GM23338 (cell line): Measurements from ENCODE around the gene SPARC. TPM values are rescaled to one million over a fixed set of nuclear protein-coding genes. Genes with fewer than 3 reads are reported as not detected.

ENCODE experiments used
- ATAC-seq: fragments of 200-7000 bp; cut with Tn5 transposase; 3 replicates; pipeline ENCODE4 v1.9.1; 2020
- DNase-seq: peaks from one replicate; pipeline ENCODE4 v3.0.0-alpha.2; 2015; ENCODE audit warnings: low spot score
- H2AFZ ChIP-seq: fragments of 200-600 bp; sonication (generic); 2 replicates; pipeline ENCODE4 v1.8.0; 2016; ENCODE audit warnings: antibody characterized with exemption, mild to moderate bottlenecking, moderate library complexity
- H3F3A ChIP-seq: fragments of 200-600 bp; sonication (generic); replicated peaks from 2 replicates; pipeline ENCODE4 v1.8.0; 2017; ENCODE audit warnings: antibody characterized with exemption, mixed run types, low read depth
- H3K27ac ChIP-seq: fragments of 200-600 bp; sonication (generic); 2 replicates; pipeline ENCODE4 v1.6.1; 2016; ENCODE audit warnings: low read depth
- H3K27me3 ChIP-seq: fragments of 200-600 bp; sonication (generic); 2 replicates; pipeline ENCODE4 v1.8.0; 2016; ENCODE audit warnings: mild to moderate bottlenecking, mixed run types, moderate library complexity; ENCODE audit not compliant: insufficient read depth
- H3K36me3 ChIP-seq: fragments of 200-600 bp; sonication (generic); 2 replicates; pipeline ENCODE4 v1.8.0; 2016; ENCODE audit warnings: mild to moderate bottlenecking; ENCODE audit not compliant: insufficient read depth
- H3K4me1 ChIP-seq: fragments of 200-600 bp; sonication (generic); 2 replicates; pipeline ENCODE4 v1.8.0; 2016; ENCODE audit warnings: mild to moderate bottlenecking, moderate library complexity; ENCODE audit not compliant: insufficient read depth
- H3K4me2 ChIP-seq: fragments of 200-600 bp; sonication (generic); 2 replicates; pipeline ENCODE4 v1.7.1; 2017; ENCODE audit warnings: mixed run types
- H3K4me3 ChIP-seq: fragments of 200-600 bp; sonication (generic); 2 replicates; pipeline ENCODE4 v1.6.1; 2016; ENCODE audit warnings: mixed run types
- H3K79me2 ChIP-seq: fragments of 200-600 bp; sonication (generic); replicated peaks from 2 replicates; pipeline ENCODE4 v1.8.0; 2017; ENCODE audit warnings: mild to moderate bottlenecking; ENCODE audit not compliant: insufficient read depth
- H3K9me2 ChIP-seq: fragments of 200-600 bp; sonication (generic); 2 replicates; pipeline ENCODE4 v1.8.0; 2017; ENCODE audit not compliant: insufficient read depth
- H4K20me1 ChIP-seq: fragments of 200-600 bp; sonication (generic); replicated peaks from 2 replicates; pipeline ENCODE4 v1.8.0; 2017; ENCODE audit warnings: mild to moderate bottlenecking; ENCODE audit not compliant: insufficient read depth
- H3K27ac Mint-ChIP-seq: 2 replicates; pipeline ENCODE4 v1.8.0; 2020; ENCODE audit warnings: inconsistent platforms, mild to moderate bottlenecking, moderate library complexity, mixed read lengths
- H3K27me3 Mint-ChIP-seq: 3 replicates; pipeline ENCODE4 v1.8.0; 2022; ENCODE audit warnings: low read depth, mild to moderate bottlenecking, moderate library complexity, mixed read lengths, inconsistent platforms; ENCODE audit not compliant: insufficient read depth, poor library complexity
- H3K36me3 Mint-ChIP-seq: 3 replicates; pipeline ENCODE4 v1.8.0; 2021; ENCODE audit warnings: low read depth, mild to moderate bottlenecking, inconsistent platforms, moderate library complexity, mixed read lengths
- H3K4me1 Mint-ChIP-seq: 3 replicates; pipeline ENCODE4 v1.8.0; 2020; ENCODE audit warnings: mild to moderate bottlenecking, inconsistent platforms, mixed read lengths
- H3K4me3 Mint-ChIP-seq: 3 replicates; pipeline ENCODE4 v1.8.0; 2021; ENCODE audit warnings: moderate library complexity, mild to moderate bottlenecking, inconsistent platforms, mixed read lengths
- H3K9me3 Mint-ChIP-seq: 3 replicates; pipeline ENCODE4 v1.8.0; 2020; ENCODE audit warnings: moderate library complexity, mild to moderate bottlenecking, inconsistent platforms, mixed read lengths
- EZH2phosphoT487 ChIP-seq: fragments of 200-600 bp; sonication (generic); IDR thresholded peaks from one replicate; pipeline ENCODE4 v1.8.1; 2018; ENCODE audit warnings: antibody characterized with exemption; ENCODE audit not compliant: unreplicated experiment
- JUNB ChIP-seq: IDR thresholded peaks from one replicate; pipeline ENCODE4 v1.6.1; 2016; ENCODE audit warnings: antibody characterized with exemption; ENCODE audit not compliant: unreplicated experiment
- NANOG ChIP-seq: IDR thresholded peaks from 2 replicates; pipeline ENCODE4 v1.6.1; 2016; ENCODE audit warnings: antibody characterized with exemption, borderline replicate concordance
- ZNF114 ChIP-seq: fragments of 250-450 bp; sonication (Bioruptor Pico); IDR thresholded peaks from 2 replicates; pipeline ENCODE4 v1.5.0; 2020; ENCODE audit warnings: mild to moderate bottlenecking, moderate library complexity
- ZNF331 ChIP-seq: fragments of 250-450 bp; sonication (Bioruptor Pico); IDR thresholded peaks from 2 replicates; pipeline ENCODE4 v1.5.0; 2020; ENCODE audit warnings: low read depth, mild to moderate bottlenecking, moderate library complexity
- polyA plus RNA-seq: library from polyadenylated mRNA; unstranded; fragments of >200 nt; fragmentation: Nextera tagmentation; extraction: Ambion mirVana; gene quantifications from 2 replicates; pipeline ENCODE4 v1.2.1, GENCODE V29; 2016
- total RNA-seq: library from RNA; depleted of rRNA; stranded (reverse); fragments of >200 nt; shearing (Covaris generic); gene quantifications from 2 replicates; pipeline ENCODE4 v1.2.3, GENCODE V29; 2014
- TF ChIP-seq, protein P1 (sequence below), 2 experiments: fragments of 200-600 bp in 1 of 2; sonication (generic) in 1 of 2; conservative IDR thresholded peaks; 2 replicates each; pipeline versions ENCODE4 v1.5.1 to v1.6.1; 2016 to 2017; ENCODE audit warnings: antibody characterized with exemption in 2 of 2, low read depth in 2 of 2, mild to moderate bottlenecking in 2 of 2, moderate library complexity in 1 of 2
- TF ChIP-seq, protein P2 (sequence below): IDR thresholded peaks from 2 replicates; pipeline ENCODE4 v1.6.1; 2016; ENCODE audit warnings: antibody characterized with exemption

The SPARC gene
- total and polyA plus RNA-seq, 2 experiments from 2014 or later = 218 to 225 TPM

GRCh38 chr5:151656311-151656710 is 30.4 kb downstream of the SPARC start:
- Histone ChIP-seq H3K36me3 (no peaks in the 10 kb centered on the region), H4K20me1 (no peaks in the 10 kb centered on the region), H3K79me2 (no peaks in the 10 kb centered on the region), H3K9me2 (no peaks in the 10 kb centered on the region), H3F3A (no peaks in the 10 kb centered on the region), H3K27ac (no peak overlapping the region), H3K4me1 (no peaks in the 10 kb centered on the region), H3K4me3 (no peak overlapping the region), H3K4me2 (no peak overlapping the region), H2AFZ (no peak overlapping the region), H3K27me3 (no peaks in the 10 kb centered on the region)
- Mint-ChIP-seq H3K27ac (no peak overlapping the region), H3K9me3 (no peaks in the 10 kb centered on the region), H3K4me1 (peaks cover 13% of the 10 kb centered on the region; the same call in 2 of the 3 replicates), H3K27me3 (peaks cover 3% of the 10 kb centered on the region), H3K4me3 (no peak overlapping the region), H3K36me3 (no peaks in the 10 kb centered on the region)
- ATAC-seq (no peak), DNase-seq (no peak)
- no peak for TF ChIP-seq JUNB
- TF ChIP-seq EZH2phosphoT487 = no peak
- no peak for TF ChIP-seq NANOG
- no peak for TF ChIP-seq ZNF331 (CRISPR knock-in tag)
- TF ChIP-seq, protein P1, sequence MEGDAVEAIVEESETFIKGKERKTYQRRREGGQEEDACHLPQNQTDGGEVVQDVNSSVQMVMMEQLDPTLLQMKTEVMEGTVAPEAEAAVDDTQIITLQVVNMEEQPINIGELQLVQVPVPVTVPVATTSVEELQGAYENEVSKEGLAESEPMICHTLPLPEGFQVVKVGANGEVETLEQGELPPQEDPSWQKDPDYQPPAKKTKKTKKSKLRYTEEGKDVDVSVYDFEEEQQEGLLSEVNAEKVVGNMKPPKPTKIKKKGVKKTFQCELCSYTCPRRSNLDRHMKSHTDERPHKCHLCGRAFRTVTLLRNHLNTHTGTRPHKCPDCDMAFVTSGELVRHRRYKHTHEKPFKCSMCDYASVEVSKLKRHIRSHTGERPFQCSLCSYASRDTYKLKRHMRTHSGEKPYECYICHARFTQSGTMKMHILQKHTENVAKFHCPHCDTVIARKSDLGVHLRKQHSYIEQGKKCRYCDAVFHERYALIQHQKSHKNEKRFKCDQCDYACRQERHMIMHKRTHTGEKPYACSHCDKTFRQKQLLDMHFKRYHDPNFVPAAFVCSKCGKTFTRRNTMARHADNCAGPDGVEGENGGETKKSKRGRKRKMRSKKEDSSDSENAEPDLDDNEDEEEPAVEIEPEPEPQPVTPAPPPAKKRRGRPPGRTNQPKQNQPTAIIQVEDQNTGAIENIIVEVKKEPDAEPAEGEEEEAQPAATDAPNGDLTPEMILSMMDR (conservative IDR thresholded peaks at IDR 0.05; ENCODE audit: low read depth in 2 of 2) = peak in 1 of 2 experiments; percentile 16; a peak in 1 of 4 replicates
- TF ChIP-seq, protein P2, sequence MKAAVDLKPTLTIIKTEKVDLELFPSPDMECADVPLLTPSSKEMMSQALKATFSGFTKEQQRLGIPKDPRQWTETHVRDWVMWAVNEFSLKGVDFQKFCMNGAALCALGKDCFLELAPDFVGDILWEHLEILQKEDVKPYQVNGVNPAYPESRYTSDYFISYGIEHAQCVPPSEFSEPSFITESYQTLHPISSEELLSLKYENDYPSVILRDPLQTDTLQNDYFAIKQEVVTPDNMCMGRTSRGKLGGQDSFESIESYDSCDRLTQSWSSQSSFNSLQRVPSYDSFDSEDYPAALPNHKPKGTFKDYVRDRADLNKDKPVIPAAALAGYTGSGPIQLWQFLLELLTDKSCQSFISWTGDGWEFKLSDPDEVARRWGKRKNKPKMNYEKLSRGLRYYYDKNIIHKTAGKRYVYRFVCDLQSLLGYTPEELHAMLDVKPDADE = no peak

DNA sequence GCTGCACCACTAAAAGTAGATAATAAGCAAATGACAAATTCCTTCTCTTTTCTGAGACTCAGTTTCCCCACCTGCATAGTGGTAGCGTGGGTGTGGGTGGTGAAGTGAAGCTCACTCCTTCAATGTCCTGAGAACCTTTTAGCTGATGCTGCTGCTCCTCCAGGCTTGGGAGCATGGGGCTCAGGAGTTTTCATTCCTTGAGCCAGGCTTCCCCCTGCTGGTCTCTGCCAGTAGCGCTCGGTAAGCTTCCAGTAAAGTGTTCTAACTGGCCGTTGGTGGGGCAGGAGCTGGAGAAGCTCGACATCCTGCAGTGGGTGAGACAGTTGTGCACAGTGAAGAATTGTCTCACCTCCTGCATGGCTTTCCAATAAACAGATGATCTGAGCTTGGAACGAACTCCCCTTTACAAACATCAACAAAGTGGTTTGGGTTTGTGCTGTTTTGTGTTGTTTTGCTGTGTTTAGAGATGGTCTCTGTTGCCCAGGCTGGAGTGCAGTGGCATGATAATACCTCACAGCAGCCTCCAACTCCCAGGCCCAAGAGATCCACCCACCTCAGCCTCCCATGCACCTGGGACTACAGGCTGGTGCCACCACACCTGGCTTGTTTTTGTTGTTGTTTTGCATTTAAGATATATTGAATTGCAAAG is 34.6 kb downstream of the SPARC start:
- Histone ChIP-seq H3K27ac (no peak overlapping the region), H4K20me1 (no peaks in the 10 kb centered on the region), H3K36me3 (no peaks in the 10 kb centered on the region), H3K9me2 (no peaks in the 10 kb centered on the region), H3F3A (no peaks in the 10 kb centered on the region), H3K79me2 (no peaks in the 10 kb centered on the region), H2AFZ (0 out of 2 replicates have a peak overlapping the region, but pooled peaks have one; percentile 61), H3K4me3 (no peak overlapping the region), H3K4me1 (no peaks in the 10 kb centered on the region), H3K4me2 (no peak overlapping the region), H3K27me3 (no peaks in the 10 kb centered on the region)
- H3K36me3 Mint-ChIP-seq = no peaks in the 10 kb centered on the region
- no peaks in the 10 kb centered on the region for H3K9me3 Mint-ChIP-seq
- peaks cover 3% of the 10 kb centered on the region for H3K27me3 Mint-ChIP-seq
- TF ChIP-seq, protein P1 (conservative IDR thresholded peaks at IDR 0.05; ENCODE audit: low read depth in 2 of 2) = peak; percentile 95 to 97
- no peak for TF ChIP-seq ZNF114 (CRISPR knock-in tag)
- H3K27ac Mint-ChIP-seq = no peak overlapping the region
- ATAC-seq = peak; percentile 99
- no peak overlapping the region for H3K4me3 Mint-ChIP-seq
- DNase-seq = peak; percentile 93
- peaks cover 6% of the 10 kb centered on the region; the same call in 2 of the 3 replicates for H3K4me1 Mint-ChIP-seq
